Left lung (tissue), 10 donors: ENCODE results near the gene DDC. TPM values are rescaled to one million over a fixed set of nuclear protein-coding genes. Genes with fewer than 3 reads are reported as not detected.
"Not testable (repeated sequence)": the region's sequence is repeated elsewhere in the genome, so short reads cannot be mapped to it uniquely, and the experiment has no call there.

Experiments
- ATAC-seq: fragments of 200-7000 bp; cut with Tn5 transposase; one replicate; pipeline ENCODE4 v1.9.1; 2020; ENCODE audit warnings: moderate library complexity
- DNase-seq, 4 donors: peaks; one replicate each; pipeline ENCODE4 v3.0.0-alpha.2; 2013 to 2020
- H3K27ac ChIP-seq, 2 donors: fragments of 200-600 bp; sonication (generic) in 1 of 2; one replicate each; pipeline versions ENCODE4 v1.5.0 to v1.8.0; 2020 to 2021
- H3K27me3 ChIP-seq, 2 donors: fragments of 200-600 bp; sonication (generic) in 1 of 2; one replicate each; pipeline versions ENCODE4 v1.5.0 to v1.8.0; 2020 to 2021
- H3K36me3 ChIP-seq, 2 donors: fragments of 200-600 bp; sonication (generic) in 1 of 2; one replicate each; pipeline versions ENCODE4 v1.5.0 to v1.8.0; 2020 to 2021
- H3K4me1 ChIP-seq, 2 donors: fragments of 200-600 bp; one replicate each; pipeline ENCODE4 v1.8.0; 2021
- H3K4me3 ChIP-seq, 2 donors: fragments of 200-600 bp; sonication (generic) in 1 of 2; one replicate each; pipeline versions ENCODE4 v1.5.0 to v1.8.0; 2020 to 2021; ENCODE audit warnings: mild to moderate bottlenecking in 1 of 2
- H3K9me3 ChIP-seq, 2 donors: fragments of 200-600 bp; sonication (generic) in 1 of 2; one replicate each; pipeline versions ENCODE4 v1.5.0 to v1.8.0; 2020 to 2021
- CTCF ChIP-seq, 2 donors: fragments of 200-600 bp; sonication (generic) in 1 of 2; IDR thresholded peaks; one replicate each; pipeline versions ENCODE4 v1.5.0 to v1.8.0; 2021; ENCODE audit warnings: antibody characterized with exemption in 2 of 2
- intact Hi-C, 2 donors: fragments of 100-400 bp; cut with DNase I; formaldehyde crosslinking; loops; one replicate each; pipeline versions ENCODE4 v1.11.2 to v1.14.2; 2022
- polyA plus RNA-seq, 6 donors: library from polyadenylated mRNA; unstranded; fragments of 120-200 nt; gene quantifications; one replicate each; pipeline ENCODE4 v1.2.1, GENCODE V29; 2013; ENCODE audit not compliant: insufficient read length in 6 of 6
- total RNA-seq, 2 donors: library from RNA; stranded (reverse); fragmentation: NEBNext Ultra II Directional; extraction: Animal tissue kit (Norgen Biotek cat#: 25700); gene quantifications; one replicate each; pipeline ENCODE4 v1.2.1, GENCODE V29; 2021
- donor health status: DM: no; HTN: yes; CAD: no.
- donor health status: DM: no; HTN: no; CAD: no.

The DDC gene
- total and polyA plus RNA-seq, 8 donors = 0.90 to 17.6 (median 9.2) TPM

GRCh38 chr7:50554431-50555322, 10.5 kb downstream of the DDC start:
- ATAC-seq (no peak), DNase-seq (no peak)
- no peak for TF ChIP-seq CTCF (IDR thresholded peaks at IDR 0.05)
- no peaks in the 10 kb centered on the region for H3K9me3 ChIP-seq
- H3K4me1 ChIP-seq = no peaks in the 10 kb centered on the region
- H3K27me3 ChIP-seq = peaks cover 0 to 4% of the 10 kb centered on the region in 2 donors
- intact Hi-C loops = no loop called here
- no peak overlapping the region for H3K4me3 ChIP-seq
- H3K27ac ChIP-seq = no peak overlapping the region
- H3K36me3 ChIP-seq = no peaks in the 10 kb centered on the region

- intact Hi-C loops = no loop called here
- no peaks in the 10 kb centered on the region for H3K9me3 ChIP-seq
Measured at GRCh38 chr7:50553973-50554372, 11.2 kb downstream of the DDC start.

GRCh38 chr7:50552921-50553320, 12.3 kb downstream of the DDC start:
- ATAC-seq (peak; percentile 81), DNase-seq (peak in 2 of 4 donors; percentile 35 to 70)
- Histone ChIP-seq H3K4me1 (no peaks in the 10 kb centered on the region), H3K27me3 (no peaks in the 10 kb centered on the region), H3K27ac (no peak overlapping the region), H3K9me3 (no peaks in the 10 kb centered on the region), H3K36me3 (no peaks in the 10 kb centered on the region), H3K4me3 (no peak overlapping the region)
- intact Hi-C loops = no loop called here
- no peak for TF ChIP-seq CTCF (IDR thresholded peaks at IDR 0.05)

More at GRCh38 chr7:50553973-50554372, 11.2 kb downstream of the DDC start:
- Histone ChIP-seq H3K27ac (no peak overlapping the region), H3K4me1 (no peaks in the 10 kb centered on the region), H3K4me3 (no peak overlapping the region), H3K27me3 (peaks cover 0 to 2% of the 10 kb centered on the region in 2 donors), H3K36me3 (no peaks in the 10 kb centered on the region)
- no peak for TF ChIP-seq CTCF (IDR thresholded peaks at IDR 0.05)
- no peak for ATAC-seq
- DNase-seq = no peak

GRCh38 chr7:50552139-50552538, 13.1 kb downstream of the DDC start:
- Histone ChIP-seq H3K27me3 (no peaks in the 10 kb centered on the region), H3K4me1 (no peaks in the 10 kb centered on the region), H3K27ac (no peak overlapping the region), H3K4me3 (no peak overlapping the region), H3K36me3 (no peaks in the 10 kb centered on the region), H3K9me3 (no peaks in the 10 kb centered on the region)
- DNase-seq = peak in 1 of 4 donors; percentile 47
- ATAC-seq = peak; percentile 95
- no peak for TF ChIP-seq CTCF (IDR thresholded peaks at IDR 0.05)
- intact Hi-C loops = no loop called here

GRCh38 chr7:50545613-50546012, 19.6 kb downstream of the DDC start:
- H3K9me3 ChIP-seq, H3K27ac ChIP-seq, H3K4me3 ChIP-seq, ATAC-seq, H3K27me3 ChIP-seq, DNase-seq, H3K36me3 ChIP-seq, H3K4me1 ChIP-seq, intact Hi-C loops: not testable (repeated sequence)
